Lower lobe of right lung (tissue), 2 donors: Measurements from ENCODE around the gene BPGM. TPM values are rescaled to one million over a fixed set of nuclear protein-coding genes. Genes with fewer than 3 reads are reported as not detected.
A peak's percentile ranks its signal among the peaks of the same experiment; 100 is the strongest.

ENCODE experiments used
- ATAC-seq, 2 donors: fragments of 200-7000 bp; cut with Tn5 transposase; one replicate each; pipeline ENCODE4 v1.9.1; 2020 to 2022; ENCODE audit warnings: mild to moderate bottlenecking in 2 of 2, moderate library complexity in 2 of 2
- DNase-seq: peaks from one replicate; pipeline ENCODE4 v3.0.0-alpha.2; 2020
- H3K27ac ChIP-seq: fragments of 200-600 bp; one replicate; pipeline ENCODE4 v1.8.0; 2022
- H3K27me3 ChIP-seq: fragments of 200-600 bp; one replicate; pipeline ENCODE4 v1.8.0; 2022; ENCODE audit warnings: low read depth
- H3K36me3 ChIP-seq: fragments of 200-600 bp; one replicate; pipeline ENCODE4 v1.8.0; 2022; ENCODE audit warnings: mild to moderate bottlenecking
- H3K4me1 ChIP-seq: fragments of 200-600 bp; one replicate; pipeline ENCODE4 v1.8.0; 2022
- H3K4me3 ChIP-seq: fragments of 200-600 bp; one replicate; pipeline ENCODE4 v1.8.0; 2022; ENCODE audit warnings: mild to moderate bottlenecking
- H3K9me3 ChIP-seq: fragments of 200-600 bp; one replicate; pipeline ENCODE4 v1.8.0; 2022
- intact Hi-C: fragments of 100-400 bp; cut with DNase I; formaldehyde crosslinking; loops from one replicate; pipeline ENCODE4 v1.11.0; 2022
- total RNA-seq: library from RNA; stranded (reverse); fragmentation: NEBNext Ultra II Directional; extraction: Animal tissue kit (Norgen Biotek cat#: 25700); gene quantifications from one replicate; pipeline ENCODE4 v1.2.1, GENCODE V29; 2021
- TF ChIP-seq, protein P1 (sequence below): fragments of 200-600 bp; IDR thresholded peaks from one replicate; pipeline ENCODE4 v1.8.0; 2022; ENCODE audit warnings: antibody characterized with exemption, mild to moderate bottlenecking
- donor health status: DM: no; HTN: yes; CAD: no; lungs with severe emphysema.

Gene BPGM
- total RNA-seq, 1 donor from 2014 or later: 16.9 TPM

DNA sequence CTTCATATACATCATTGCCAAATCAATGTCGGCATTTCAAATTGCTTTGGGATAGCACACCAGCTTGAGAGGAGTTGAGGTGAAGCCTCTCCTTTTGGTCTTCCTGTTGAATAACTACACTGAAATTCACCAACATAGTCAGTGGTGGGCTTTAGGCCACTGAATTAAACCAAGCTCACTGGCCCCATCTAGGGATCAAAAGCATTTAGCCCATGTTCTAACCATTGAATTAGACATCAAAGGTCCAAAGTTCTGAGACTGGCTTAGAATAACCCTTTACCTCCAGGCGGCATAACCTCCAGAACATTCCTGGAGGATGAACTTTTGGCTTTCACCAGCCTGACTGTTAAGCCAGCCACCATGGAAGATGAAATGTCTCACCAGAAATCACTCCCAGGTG is 54.6 kb downstream of the BPGM start:
- Histone ChIP-seq H3K27me3 (no peaks in the 10 kb centered on the region), H3K27ac (no peak overlapping the region), H3K9me3 (no peaks in the 10 kb centered on the region), H3K36me3 (no peaks in the 10 kb centered on the region), H3K4me3 (no peak overlapping the region), H3K4me1 (peaks cover 10% of the 10 kb centered on the region)
- ATAC-seq (no peak), DNase-seq (no peak)
- TF ChIP-seq, protein P1, sequence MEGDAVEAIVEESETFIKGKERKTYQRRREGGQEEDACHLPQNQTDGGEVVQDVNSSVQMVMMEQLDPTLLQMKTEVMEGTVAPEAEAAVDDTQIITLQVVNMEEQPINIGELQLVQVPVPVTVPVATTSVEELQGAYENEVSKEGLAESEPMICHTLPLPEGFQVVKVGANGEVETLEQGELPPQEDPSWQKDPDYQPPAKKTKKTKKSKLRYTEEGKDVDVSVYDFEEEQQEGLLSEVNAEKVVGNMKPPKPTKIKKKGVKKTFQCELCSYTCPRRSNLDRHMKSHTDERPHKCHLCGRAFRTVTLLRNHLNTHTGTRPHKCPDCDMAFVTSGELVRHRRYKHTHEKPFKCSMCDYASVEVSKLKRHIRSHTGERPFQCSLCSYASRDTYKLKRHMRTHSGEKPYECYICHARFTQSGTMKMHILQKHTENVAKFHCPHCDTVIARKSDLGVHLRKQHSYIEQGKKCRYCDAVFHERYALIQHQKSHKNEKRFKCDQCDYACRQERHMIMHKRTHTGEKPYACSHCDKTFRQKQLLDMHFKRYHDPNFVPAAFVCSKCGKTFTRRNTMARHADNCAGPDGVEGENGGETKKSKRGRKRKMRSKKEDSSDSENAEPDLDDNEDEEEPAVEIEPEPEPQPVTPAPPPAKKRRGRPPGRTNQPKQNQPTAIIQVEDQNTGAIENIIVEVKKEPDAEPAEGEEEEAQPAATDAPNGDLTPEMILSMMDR: peak; percentile 29
- intact Hi-C loops: no loop called here

DNA sequence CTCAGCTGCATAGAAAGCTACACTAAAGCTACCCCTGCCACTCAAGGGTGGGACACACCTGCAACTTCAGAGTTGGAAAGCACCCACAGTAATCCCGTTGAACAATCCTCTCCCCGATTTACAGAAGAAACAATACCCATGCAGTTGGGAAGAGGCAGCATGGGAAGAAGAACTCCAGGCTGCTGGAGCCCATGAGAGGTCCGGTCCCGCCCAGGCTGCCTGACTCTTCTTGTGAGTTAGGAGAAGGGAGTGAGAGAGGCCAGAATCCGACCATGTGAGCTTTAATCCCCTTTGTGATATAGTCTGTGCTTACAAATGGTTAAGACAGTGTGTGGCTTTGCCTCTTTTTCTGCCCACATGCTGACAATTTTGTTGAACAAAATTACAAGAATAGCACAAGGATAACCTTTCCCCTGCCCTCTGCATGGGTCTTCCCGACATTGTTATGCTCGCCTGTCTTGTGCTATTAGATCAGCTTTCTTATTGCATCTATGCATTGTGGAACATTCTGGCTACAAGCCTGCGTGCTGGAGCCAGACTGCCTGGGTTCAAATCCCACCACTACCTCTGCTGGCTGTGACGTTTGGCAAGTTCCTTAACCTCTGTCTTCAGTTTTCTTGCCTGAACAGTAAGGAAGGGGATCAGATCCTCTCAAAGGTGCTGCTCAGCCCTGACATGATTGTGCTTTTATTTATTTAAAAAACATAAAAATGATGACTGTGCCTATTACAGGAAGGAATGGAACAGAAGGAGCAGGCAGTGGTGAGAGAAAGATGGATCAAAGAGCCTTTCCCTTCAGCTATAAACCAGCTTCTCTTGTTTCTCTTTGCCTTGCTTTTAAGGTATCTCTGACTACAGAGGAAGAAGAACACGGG is 56.0 kb downstream of the BPGM start:
- ATAC-seq (no peak), DNase-seq (no peak)
- H3K27ac ChIP-seq: peak overlapping the region; percentile 46
- TF ChIP-seq, protein P1: no peak
- H3K27me3 ChIP-seq: no peaks in the 10 kb centered on the region
- H3K36me3 ChIP-seq: no peaks in the 10 kb centered on the region
- no peak overlapping the region for H3K4me3 ChIP-seq
- intact Hi-C loops: no loop called here
- H3K9me3 ChIP-seq: no peaks in the 10 kb centered on the region
- peaks cover 10% of the 10 kb centered on the region for H3K4me1 ChIP-seq

DNA sequence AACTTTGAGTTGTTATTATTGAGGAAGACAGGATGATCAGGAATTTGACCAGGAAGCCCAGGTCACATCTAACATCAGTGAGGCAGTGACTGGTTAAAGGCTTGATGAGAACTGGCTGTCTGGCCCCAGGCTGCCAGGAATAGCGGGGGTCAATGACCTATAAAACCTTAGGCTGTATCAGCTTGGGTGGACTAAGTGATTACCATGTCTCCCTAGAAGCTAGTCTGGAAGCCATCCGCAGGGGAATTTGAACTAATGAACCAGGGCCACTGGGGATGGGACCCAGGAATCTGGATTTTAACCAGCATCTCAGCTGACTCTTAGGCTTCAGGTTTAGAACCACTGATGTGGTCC is 56.6 kb downstream of the BPGM start:
- H3K27ac ChIP-seq: peak overlapping the region; percentile 46
- H3K4me1 ChIP-seq: peaks cover 10% of the 10 kb centered on the region
- no peak for ATAC-seq
- no peaks in the 10 kb centered on the region for H3K9me3 ChIP-seq
- TF ChIP-seq, protein P1: no peak
- intact Hi-C loops: no loop called here
- H3K4me3 ChIP-seq: no peak overlapping the region
- DNase-seq: no peak
- no peaks in the 10 kb centered on the region for H3K36me3 ChIP-seq
- H3K27me3 ChIP-seq: no peaks in the 10 kb centered on the region

DNA sequence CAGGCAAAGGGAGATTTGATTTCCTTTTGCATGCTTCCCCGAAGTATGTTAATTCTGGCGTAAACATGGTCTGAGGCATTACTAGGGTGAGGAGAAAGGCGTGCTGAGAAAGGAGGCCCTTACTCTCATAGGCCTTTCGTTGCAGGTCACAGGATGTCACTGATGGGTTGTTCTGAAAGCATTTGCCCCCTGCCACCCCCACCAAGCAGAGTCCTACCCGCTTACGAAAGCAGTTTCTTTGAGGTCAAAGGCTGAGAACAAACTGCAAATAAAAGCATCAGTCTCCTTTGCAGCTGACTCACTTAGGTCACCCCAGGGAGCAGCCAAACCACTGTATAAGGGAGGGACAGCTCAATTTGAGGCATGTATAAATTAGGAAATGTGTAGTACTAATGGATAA is 57.1 kb downstream of the BPGM start:
- TF ChIP-seq, protein P1: no peak
- no peaks in the 10 kb centered on the region for H3K36me3 ChIP-seq

DNA sequence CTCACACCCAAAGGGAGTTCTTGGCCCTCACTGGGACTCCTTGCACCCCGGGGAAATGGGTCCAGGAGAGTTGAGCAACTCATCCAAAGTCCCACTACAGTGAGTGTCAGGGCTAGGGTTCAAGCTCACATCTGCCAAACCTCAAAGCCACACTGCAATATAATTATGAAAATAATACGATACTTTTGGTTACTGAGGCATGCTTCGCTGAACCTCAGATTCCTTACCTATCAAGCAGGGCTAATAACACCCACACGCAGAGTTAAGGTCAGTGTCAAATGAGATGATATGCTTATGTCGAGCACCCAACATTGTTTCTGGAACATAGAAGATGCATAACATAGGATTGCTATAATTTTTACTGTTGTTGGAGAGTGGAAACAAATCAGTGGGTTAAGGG is 58.2 kb downstream of the BPGM start:
- TF ChIP-seq, protein P1: no peak
- ATAC-seq (no peak), DNase-seq (no peak)
- Histone ChIP-seq H3K27ac (no peak overlapping the region), H3K36me3 (no peaks in the 10 kb centered on the region), H3K27me3 (no peaks in the 10 kb centered on the region), H3K4me3 (no peak overlapping the region), H3K4me1 (peaks cover 10% of the 10 kb centered on the region), H3K9me3 (no peaks in the 10 kb centered on the region)
- intact Hi-C loops: no loop called here

More for the DNA sequence above, 57.1 kb downstream of the BPGM start:
- DNase-seq (no peak), ATAC-seq (peak; percentile 31 to 44)
- Histone ChIP-seq H3K9me3 (no peaks in the 10 kb centered on the region), H3K4me1 (peaks cover 10% of the 10 kb centered on the region), H3K27ac (peak overlapping the region; percentile 46), H3K27me3 (no peaks in the 10 kb centered on the region), H3K4me3 (no peak overlapping the region)
- intact Hi-C loops: no loop called here
